Fibroblast of pulmonary artery (primary cell): ENCODE data around the gene GTPBP3.

Experiments used
- DNase-seq: peaks from one replicate; pipeline ENCODE4 v3.0.0-alpha.2; 2010; ENCODE audit warnings: low read depth
- H3K4me3 ChIP-seq: replicated peaks from 2 replicates; pipeline ENCODE4 v1.5.1; 2011; ENCODE audit warnings: low read depth, mild to moderate bottlenecking, control low read depth, low read length, moderate library complexity
- CTCF ChIP-seq: IDR thresholded peaks from 2 replicates; pipeline ENCODE4 v1.5.1; 2011; ENCODE audit warnings: mild to moderate bottlenecking, control low read depth, low read length, inconsistent platforms; ENCODE audit errors: missing control alignments

GTPBP3 gene

GRCh38 chr19:17379221-17379631 is 41.9 kb downstream of the GTPBP3 start:
- TF ChIP-seq CTCF: no peak
- H3K4me3 ChIP-seq: no peak overlapping the region

GRCh38 chr19:17380426-17381138 is 43.2 kb downstream of the GTPBP3 start:
- no peak for TF ChIP-seq CTCF
- H3K4me3 ChIP-seq: no peak overlapping the region
- no peak for DNase-seq

More at GRCh38 chr19:17379221-17379631, 41.9 kb downstream of the GTPBP3 start:
- no peak for DNase-seq

GRCh38 chr19:17385878-17386611 is 48.7 kb downstream of the GTPBP3 start:
- peak; percentile 92 for TF ChIP-seq CTCF
- peak; percentile 69 for DNase-seq
- H3K4me3 ChIP-seq: no peak overlapping the region

- TF ChIP-seq CTCF: no peak
- no peak overlapping the region for H3K4me3 ChIP-seq
- DNase-seq: no peak
Observed at GRCh38 chr19:17389288-17389687, 51.9 kb downstream of the GTPBP3 start.

- H3K4me3 ChIP-seq: peak overlapping the region; percentile 69
- no peak for TF ChIP-seq CTCF
- no peak for DNase-seq
Observed at GRCh38 chr19:17389957-17390664, 52.8 kb downstream of the GTPBP3 start.

GRCh38 chr19:17390665-17391370 is 53.5 kb downstream of the GTPBP3 start:
- peak; percentile 92 for DNase-seq
- peak overlapping the region; percentile 69 for H3K4me3 ChIP-seq
- peak; percentile 31 for TF ChIP-seq CTCF
